ENCODE results near the gene NECAB2.
A peak's percentile ranks its signal among the peaks of the same experiment; 100 is the strongest.

Gene NECAB2

GRCh38 chr16:84045001-84045817 is 77.2 kb downstream of the NECAB2 start:
- no peak for DNase-seq (ENCODE audit: low spot score)

DNA sequence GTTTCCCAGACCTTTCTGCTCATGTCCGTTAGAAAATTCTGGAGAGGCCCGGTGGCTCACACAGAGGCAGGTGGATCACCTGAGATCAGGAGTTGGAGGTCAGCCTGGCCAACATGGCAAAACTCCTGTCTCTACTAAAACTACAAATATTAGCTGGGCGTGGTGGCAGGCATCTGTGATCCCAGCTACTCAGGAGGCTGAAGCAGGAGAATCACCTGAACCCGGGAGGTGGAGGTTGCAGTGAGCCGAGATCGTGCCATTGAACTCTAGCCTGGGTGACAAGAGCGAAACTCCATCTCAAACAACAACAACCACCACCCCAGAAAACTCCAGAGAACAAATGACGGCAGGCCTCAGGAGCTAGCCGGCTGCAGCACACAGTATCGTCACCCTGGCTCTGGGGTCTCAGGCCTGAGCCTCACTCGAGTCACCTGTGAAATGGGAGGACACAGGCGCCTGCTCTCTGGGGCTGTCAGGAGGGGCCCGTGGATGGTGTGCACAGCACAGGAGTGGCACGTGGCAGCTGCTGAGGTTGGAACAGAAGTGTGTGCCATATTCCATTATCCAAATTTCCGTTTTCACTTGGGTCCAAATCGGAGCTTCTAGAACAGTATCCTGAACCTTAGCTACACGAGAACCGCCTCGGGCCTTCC is 77.9 kb downstream of the NECAB2 start:
- DNase-seq (ENCODE audit: low spot score): no peak

GRCh38 chr16:84047206-84047605 is 79.2 kb downstream of the NECAB2 start:
- no peak for DNase-seq (ENCODE audit: low spot score)

DNA sequence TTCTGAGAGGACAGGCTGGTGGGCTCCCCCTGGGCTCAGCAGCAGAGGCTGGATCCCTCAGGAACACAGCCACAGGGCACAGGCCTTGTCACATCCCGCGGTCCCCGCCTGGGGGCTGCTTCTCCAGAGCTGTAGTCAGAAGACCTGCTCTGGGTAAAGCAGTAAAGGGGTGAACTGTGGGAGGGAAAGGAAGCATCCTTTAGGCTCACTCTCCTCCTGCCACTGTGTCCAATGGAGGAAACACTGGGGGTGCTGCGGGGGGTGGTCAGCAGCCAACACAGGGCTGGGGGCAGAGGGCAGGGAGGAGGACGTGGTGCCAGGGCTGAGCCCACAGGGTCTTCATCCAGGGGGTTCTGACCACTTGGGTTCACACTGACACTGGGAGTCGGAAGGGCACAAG is 79.6 kb downstream of the NECAB2 start:
- DNase-seq (ENCODE audit: low spot score): no peak

GRCh38 chr16:84048270-84048669 is 80.2 kb downstream of the NECAB2 start:
- peak; percentile 61 for DNase-seq (ENCODE audit: low spot score)

- no peak for DNase-seq (ENCODE audit: low spot score)
Observed at GRCh38 chr16:84048871-84049270, 80.8 kb downstream of the NECAB2 start.

GRCh38 chr16:84049403-84050060 is 81.5 kb downstream of the NECAB2 start:
- DNase-seq (ENCODE audit: low spot score): no peak

DNA sequence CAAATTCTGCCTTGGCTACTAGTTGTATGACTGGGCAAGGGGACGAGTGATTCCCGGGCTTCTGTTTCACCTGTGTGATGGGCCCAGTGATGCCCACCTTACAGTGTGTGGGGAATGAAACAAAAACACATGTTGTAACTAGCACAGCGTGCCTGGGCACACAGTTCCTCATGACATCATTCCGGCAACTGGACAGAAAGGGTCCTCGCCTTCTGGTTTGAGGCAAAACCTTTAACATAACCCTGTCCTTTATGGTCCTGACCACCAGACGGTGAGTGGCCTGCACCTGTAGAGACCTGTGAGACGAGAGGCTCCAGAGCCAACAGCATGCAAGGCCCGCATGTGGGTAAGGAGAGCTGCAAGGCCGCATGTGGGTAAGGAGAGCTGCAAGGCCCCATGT is 82.3 kb downstream of the NECAB2 start:
- DNase-seq (ENCODE audit: low spot score): no peak

DNA sequence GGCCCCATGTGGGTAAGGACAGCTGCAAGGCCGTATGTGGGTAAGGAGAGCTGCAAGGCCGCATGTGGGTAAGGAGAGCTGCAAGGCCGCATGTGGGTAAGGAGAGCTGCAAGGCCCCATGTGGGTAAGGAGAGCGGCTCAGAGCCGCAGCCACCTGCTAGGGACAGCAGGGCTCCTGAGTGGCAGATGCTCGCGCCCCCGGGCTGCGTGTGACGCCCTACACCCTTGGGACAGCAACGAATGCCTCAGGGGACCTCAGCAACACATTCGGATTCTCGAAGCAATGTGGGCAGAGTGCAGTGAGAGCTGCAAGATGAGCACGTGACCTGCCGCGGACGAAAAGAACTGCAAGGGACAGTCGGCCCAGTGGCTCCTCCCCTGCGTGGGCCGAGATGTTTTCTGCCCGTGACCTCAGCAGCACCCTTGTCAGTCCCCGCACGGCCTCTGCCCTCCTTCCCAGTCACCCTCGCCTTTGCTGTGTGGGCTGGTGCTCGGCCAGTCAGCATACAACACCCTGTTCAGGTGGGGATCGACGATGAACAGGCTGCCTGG is 84.1 kb downstream of the NECAB2 start:
- DNase-seq (ENCODE audit: low spot score): no peak

Data from HuH-7 (cell line).